OCI-LY1 (cell line): ENCODE measurements around the gene VEGFA.

Source experiments
- H2AFZ ChIP-seq: fragments of 200-600 bp; sonication (generic), shearing (Covaris generic); 2 replicates; pipeline ENCODE4 v1.6.0; 2014; ENCODE audit warnings: antibody characterized with exemption, mild to moderate bottlenecking, low read length
- H3F3A ChIP-seq: fragments of 200-600 bp; sonication (generic), shearing (Covaris generic); 2 replicates; pipeline ENCODE4 v1.6.0; 2014; ENCODE audit warnings: mild to moderate bottlenecking, antibody characterized with exemption, low read length, moderate library complexity; ENCODE audit not compliant: insufficient read depth
- H3K27ac ChIP-seq: fragments of 200-600 bp; sonication (generic); 2 replicates; pipeline ENCODE4 v1.5.1; 2014; ENCODE audit warnings: low read length, mixed run types, mild to moderate bottlenecking, low read depth; ENCODE audit not compliant: poor library complexity, severe bottlenecking
- H3K27me3 ChIP-seq: fragments of 200-600 bp; sonication (generic); 2 replicates; pipeline ENCODE4 v1.6.0; 2014; ENCODE audit warnings: antibody characterized with exemption, mild to moderate bottlenecking, low read length, moderate library complexity; ENCODE audit not compliant: insufficient read depth
- H3K36me3 ChIP-seq: fragments of 200-600 bp; sonication (generic); 2 replicates; pipeline ENCODE4 v1.6.1; 2014; ENCODE audit warnings: mild to moderate bottlenecking, antibody characterized with exemption, low read length, moderate library complexity, mixed read lengths; ENCODE audit not compliant: insufficient read depth
- H3K4me1 ChIP-seq: fragments of 200-600 bp; sonication (generic); 2 replicates; pipeline ENCODE4 v1.5.1; 2014; ENCODE audit warnings: mild to moderate bottlenecking, low read length, moderate library complexity; ENCODE audit not compliant: insufficient read depth, severe bottlenecking
- H3K4me2 ChIP-seq: fragments of 200-600 bp; sonication (generic), shearing (Covaris generic); 2 replicates; pipeline ENCODE4 v1.6.1; 2014; ENCODE audit warnings: low read length
- H3K4me3 ChIP-seq: fragments of 200-600 bp; sonication (generic); 2 replicates; pipeline ENCODE4 v1.5.1; 2014; ENCODE audit warnings: low read length, low read depth, mild to moderate bottlenecking, mixed read lengths; ENCODE audit not compliant: poor library complexity, severe bottlenecking
- H3K79me2 ChIP-seq: fragments of 200-600 bp; shearing (Covaris generic); 2 replicates; pipeline ENCODE4 v1.6.1; 2016; ENCODE audit warnings: mixed run types, low read length, mixed read lengths; ENCODE audit not compliant: insufficient read depth
- H3K9ac ChIP-seq: fragments of 200-600 bp; sonication (generic), shearing (Covaris generic); 2 replicates; pipeline ENCODE4 v1.6.1; 2014; ENCODE audit warnings: mild to moderate bottlenecking, low read length, mixed read lengths
- H3K9me2 ChIP-seq: fragments of 200-600 bp; sonication (generic), shearing (Covaris generic); 2 replicates; pipeline ENCODE4 v1.6.1; 2014; ENCODE audit warnings: low read depth, mild to moderate bottlenecking, low read length, mixed read lengths
- H3K9me3 ChIP-seq: fragments of 200-600 bp; shearing (Covaris generic); 2 replicates; pipeline ENCODE4 v1.6.1; 2014; ENCODE audit warnings: low read length, mixed read lengths
- H4K20me1 ChIP-seq: fragments of 200-600 bp; sonication (generic), shearing (Covaris generic); 2 replicates; pipeline ENCODE4 v1.6.0; 2016; ENCODE audit warnings: mild to moderate bottlenecking, low read length; ENCODE audit not compliant: insufficient read depth
- EZH2 ChIP-seq: fragments of 200-600 bp; sonication (generic), shearing (Covaris generic); IDR thresholded peaks from 2 replicates; pipeline ENCODE4 v1.8.0; 2017; ENCODE audit warnings: borderline replicate concordance, mixed run types, mild to moderate bottlenecking, antibody characterized with exemption, low read length, moderate library complexity, mixed read lengths
- TF ChIP-seq, protein P1 (sequence below): fragments of 200-600 bp; sonication (generic), shearing (Covaris generic); IDR thresholded peaks from 2 replicates; pipeline ENCODE4 v1.5.1; 2017; ENCODE audit warnings: mild to moderate bottlenecking, antibody characterized with exemption, low read length, moderate library complexity, mixed read lengths

VEGFA gene

GRCh38 chr6:43758617-43759050 lies 11.4 kb upstream of the VEGFA start:
- TF ChIP-seq, protein P1, sequence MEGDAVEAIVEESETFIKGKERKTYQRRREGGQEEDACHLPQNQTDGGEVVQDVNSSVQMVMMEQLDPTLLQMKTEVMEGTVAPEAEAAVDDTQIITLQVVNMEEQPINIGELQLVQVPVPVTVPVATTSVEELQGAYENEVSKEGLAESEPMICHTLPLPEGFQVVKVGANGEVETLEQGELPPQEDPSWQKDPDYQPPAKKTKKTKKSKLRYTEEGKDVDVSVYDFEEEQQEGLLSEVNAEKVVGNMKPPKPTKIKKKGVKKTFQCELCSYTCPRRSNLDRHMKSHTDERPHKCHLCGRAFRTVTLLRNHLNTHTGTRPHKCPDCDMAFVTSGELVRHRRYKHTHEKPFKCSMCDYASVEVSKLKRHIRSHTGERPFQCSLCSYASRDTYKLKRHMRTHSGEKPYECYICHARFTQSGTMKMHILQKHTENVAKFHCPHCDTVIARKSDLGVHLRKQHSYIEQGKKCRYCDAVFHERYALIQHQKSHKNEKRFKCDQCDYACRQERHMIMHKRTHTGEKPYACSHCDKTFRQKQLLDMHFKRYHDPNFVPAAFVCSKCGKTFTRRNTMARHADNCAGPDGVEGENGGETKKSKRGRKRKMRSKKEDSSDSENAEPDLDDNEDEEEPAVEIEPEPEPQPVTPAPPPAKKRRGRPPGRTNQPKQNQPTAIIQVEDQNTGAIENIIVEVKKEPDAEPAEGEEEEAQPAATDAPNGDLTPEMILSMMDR: peak; percentile 79
- no peak for TF ChIP-seq EZH2
- H3K4me2 ChIP-seq: no peak overlapping the region
- no peak overlapping the region for H3K9ac ChIP-seq
- H3K27me3 ChIP-seq: no peaks in the 10 kb centered on the region
- no peaks in the 10 kb centered on the region for H3K36me3 ChIP-seq
- no peaks in the 10 kb centered on the region for H3K4me1 ChIP-seq
- no peaks in the 10 kb centered on the region for H3F3A ChIP-seq
- H3K9me3 ChIP-seq: no peaks in the 10 kb centered on the region
- H3K4me3 ChIP-seq: no peak overlapping the region
- H3K27ac ChIP-seq: no peak overlapping the region
- no peaks in the 10 kb centered on the region for H3K79me2 ChIP-seq
- no peak overlapping the region for H2AFZ ChIP-seq
- no peaks in the 10 kb centered on the region for H4K20me1 ChIP-seq
- no peaks in the 10 kb centered on the region for H3K9me2 ChIP-seq

GRCh38 chr6:43759136-43759906 lies 10.7 kb upstream of the VEGFA start:
- Histone ChIP-seq H3K4me2 (no peak overlapping the region), H3K27me3 (no peaks in the 10 kb centered on the region), H3F3A (no peaks in the 10 kb centered on the region), H3K36me3 (no peaks in the 10 kb centered on the region), H4K20me1 (no peaks in the 10 kb centered on the region), H3K27ac (no peak overlapping the region), H3K9me2 (no peaks in the 10 kb centered on the region), H3K9me3 (no peaks in the 10 kb centered on the region), H3K9ac (no peak overlapping the region), H2AFZ (no peak overlapping the region), H3K4me3 (no peak overlapping the region), H3K79me2 (no peaks in the 10 kb centered on the region), H3K4me1 (no peaks in the 10 kb centered on the region)
- TF ChIP-seq, protein P1: no peak
- no peak for TF ChIP-seq EZH2

DNA sequence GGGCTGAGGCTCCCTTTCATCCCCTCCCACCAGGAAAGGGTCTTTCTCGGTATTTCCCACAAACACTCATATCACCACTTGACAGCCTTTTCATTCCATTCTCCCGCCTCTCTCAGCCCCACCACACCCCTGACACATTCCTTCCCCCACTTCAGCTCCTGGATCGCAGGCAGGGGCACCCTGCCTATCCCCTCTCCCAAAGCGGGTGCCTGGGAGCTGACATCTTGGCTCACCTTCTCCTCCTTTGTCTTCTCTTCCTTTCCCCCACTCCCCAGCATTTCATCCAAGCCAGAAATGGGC lies 10.2 kb upstream of the VEGFA start:
- Histone ChIP-seq H3K79me2 (no peaks in the 10 kb centered on the region), H2AFZ (no peak overlapping the region), H3K27me3 (no peaks in the 10 kb centered on the region), H4K20me1 (no peaks in the 10 kb centered on the region), H3F3A (no peaks in the 10 kb centered on the region), H3K9ac (no peak overlapping the region), H3K9me2 (no peaks in the 10 kb centered on the region), H3K4me1 (no peaks in the 10 kb centered on the region), H3K27ac (no peak overlapping the region), H3K4me3 (no peak overlapping the region), H3K4me2 (no peak overlapping the region), H3K36me3 (no peaks in the 10 kb centered on the region), H3K9me3 (no peaks in the 10 kb centered on the region)
- TF ChIP-seq, protein P1: no peak
- no peak for TF ChIP-seq EZH2
